ENCODE measurements around the gene COX6B2. TPM values are rescaled to one million over a fixed set of nuclear protein-coding genes. Genes with fewer than 3 reads are reported as not detected.
"Not testable (repeated sequence)": the region's sequence is repeated elsewhere in the genome, so short reads cannot be mapped to it uniquely, and the experiment has no call there.

COX6B2 gene, protein sequence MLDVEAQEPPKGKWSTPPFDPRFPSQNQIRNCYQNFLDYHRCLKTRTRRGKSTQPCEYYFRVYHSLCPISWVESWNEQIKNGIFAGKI
- not detected for total RNA-seq

DNA sequence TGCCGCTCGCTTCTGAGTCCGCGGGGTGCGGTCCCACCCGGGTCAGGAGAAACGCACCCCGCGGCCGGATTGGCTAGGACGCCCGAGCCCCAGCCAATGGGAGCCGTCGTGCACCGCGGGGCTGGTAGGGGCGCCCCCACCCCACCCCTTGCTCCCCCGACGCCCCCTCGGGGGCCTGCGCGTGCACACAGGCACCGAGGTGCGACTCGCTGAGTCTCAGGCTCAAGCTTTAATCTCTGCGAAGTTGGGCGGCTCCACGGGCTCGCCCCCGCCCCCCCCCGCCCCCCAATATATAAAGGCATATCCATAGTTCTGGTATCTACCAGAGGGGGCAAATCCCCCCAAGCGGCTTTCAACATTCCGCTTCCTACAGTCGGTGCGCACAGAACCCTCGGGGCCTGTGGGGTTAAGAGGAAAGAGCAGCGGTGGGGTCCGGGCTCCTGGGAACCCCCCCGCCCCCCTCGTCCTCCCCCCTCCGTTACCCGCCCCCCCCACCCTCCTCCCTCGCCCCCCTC, at the start of gene COX6B2:
TSS of gene COX6B2 (minus strand) at position 22 of the 515 bp plus-strand sequence. CDS start 198 bp downstream, outside the sequence.
- Mint-ChIP-seq H3K9me3 (no peaks in the 10 kb centered on the region), H3K4me1 (peaks cover 13% of the 10 kb centered on the region), H3K27me3 (peaks cover 62% of the 10 kb centered on the region), H3K36me3 (no peaks in the 10 kb centered on the region), H3K27ac (no peak within 1 kb of the TSS), H3K4me3 (peak within 1 kb of the TSS; percentile 70)
- DNase-seq = no peak

DNA sequence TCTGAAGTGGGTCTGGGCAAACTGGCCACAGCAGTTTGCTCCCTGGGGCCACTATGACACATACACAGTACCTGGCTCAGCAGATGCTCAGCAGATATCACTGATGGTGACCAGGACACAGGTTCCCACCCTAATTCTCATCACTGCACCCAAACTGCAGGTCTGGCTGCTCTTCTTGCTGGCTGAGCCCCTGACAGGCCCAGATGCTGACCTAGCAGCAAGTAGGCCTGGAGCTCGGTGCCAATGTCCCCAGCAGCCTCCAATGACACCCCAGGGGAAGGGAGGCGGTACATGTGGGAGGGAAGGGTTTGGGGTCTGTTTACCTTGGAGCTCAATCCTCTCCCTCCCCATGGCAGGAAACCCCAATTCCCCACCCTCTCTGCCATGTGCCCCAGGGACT, 48.0 kb upstream of the COX6B2 start:
- peak overlapping the region; percentile 25 for H3K27ac Mint-ChIP-seq
- peaks cover 37% of the 10 kb centered on the region for H3K4me1 Mint-ChIP-seq
- H3K9me3 Mint-ChIP-seq = no peaks in the 10 kb centered on the region
- DNase-seq = no peak
- peaks cover 55% of the 10 kb centered on the region for H3K36me3 Mint-ChIP-seq
- peaks cover 3% of the 10 kb centered on the region for H3K27me3 Mint-ChIP-seq
- no peak overlapping the region for H3K4me3 Mint-ChIP-seq

DNA sequence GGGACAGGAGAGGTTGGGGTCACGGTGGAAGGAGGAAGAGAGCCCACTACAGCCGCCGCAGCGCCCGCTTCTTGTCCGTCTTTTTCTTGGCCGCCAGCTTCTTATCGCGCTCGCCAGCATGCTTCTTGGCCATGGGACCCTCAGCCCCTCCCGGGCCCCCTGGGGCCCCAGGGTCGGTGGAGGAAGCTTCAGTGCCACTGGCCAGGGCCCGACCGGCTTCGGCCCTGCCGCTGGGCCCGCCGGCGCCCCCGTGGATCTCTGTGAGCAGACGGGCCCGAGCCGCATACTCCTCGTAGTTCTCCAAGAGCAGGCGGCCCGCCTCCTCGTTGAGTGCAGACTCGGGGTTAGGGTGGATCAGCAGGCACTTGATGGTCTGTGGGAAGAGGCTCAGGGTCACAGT, 46.9 kb upstream of the COX6B2 start:
- H3K27ac Mint-ChIP-seq, H3K27me3 Mint-ChIP-seq, H3K4me3 Mint-ChIP-seq, H3K9me3 Mint-ChIP-seq, DNase-seq: not testable (repeated sequence)
- peaks cover 48% of the 10 kb centered on the region for H3K36me3 Mint-ChIP-seq
- H3K4me1 Mint-ChIP-seq = peaks cover 34% of the 10 kb centered on the region

DNA sequence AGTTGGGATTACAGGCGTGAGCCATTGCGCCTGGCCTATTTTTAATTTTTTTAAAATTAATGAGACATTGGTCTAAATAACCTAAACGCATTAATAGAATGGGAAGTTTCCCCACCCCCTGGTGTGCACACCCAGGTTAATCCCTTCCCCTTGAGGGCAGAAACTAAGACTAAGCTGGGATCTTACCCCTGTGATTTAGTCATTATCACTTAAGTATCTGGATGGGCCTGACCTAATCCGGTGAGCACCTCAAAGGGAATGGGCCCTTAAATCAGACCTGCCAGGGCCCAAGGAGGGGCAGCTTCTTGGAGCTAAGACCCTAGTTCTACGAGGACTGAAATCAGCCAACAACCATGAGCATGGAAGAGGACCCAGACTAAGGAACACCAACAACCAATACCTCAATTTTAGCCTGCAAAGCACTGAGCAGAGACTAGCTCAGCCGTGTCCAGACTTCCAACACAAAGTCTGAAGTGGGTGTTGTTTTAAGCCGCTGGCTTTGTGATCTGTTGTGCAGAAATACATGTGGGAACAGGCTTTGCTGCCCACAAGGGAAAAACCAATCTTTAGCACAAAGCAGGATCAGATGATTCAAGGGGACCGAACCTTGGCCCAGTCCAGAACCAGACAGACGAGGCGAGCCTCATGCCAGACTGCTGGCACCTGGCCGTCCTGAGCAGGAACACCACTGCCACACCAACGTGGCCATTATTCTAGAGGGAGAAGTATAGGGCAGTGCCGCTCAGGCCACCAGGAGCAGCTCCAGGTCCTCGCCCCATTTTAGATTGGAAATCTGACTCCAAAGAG, 46.0 kb upstream of the COX6B2 start:
- H3K36me3 Mint-ChIP-seq = peaks cover 39% of the 10 kb centered on the region
- H3K4me1 Mint-ChIP-seq = peaks cover 25% of the 10 kb centered on the region
- H3K4me3 Mint-ChIP-seq = no peak overlapping the region
- no peak for DNase-seq
- H3K9me3 Mint-ChIP-seq = no peaks in the 10 kb centered on the region
- H3K27me3 Mint-ChIP-seq = no peaks in the 10 kb centered on the region
- no peak overlapping the region for H3K27ac Mint-ChIP-seq

DNA sequence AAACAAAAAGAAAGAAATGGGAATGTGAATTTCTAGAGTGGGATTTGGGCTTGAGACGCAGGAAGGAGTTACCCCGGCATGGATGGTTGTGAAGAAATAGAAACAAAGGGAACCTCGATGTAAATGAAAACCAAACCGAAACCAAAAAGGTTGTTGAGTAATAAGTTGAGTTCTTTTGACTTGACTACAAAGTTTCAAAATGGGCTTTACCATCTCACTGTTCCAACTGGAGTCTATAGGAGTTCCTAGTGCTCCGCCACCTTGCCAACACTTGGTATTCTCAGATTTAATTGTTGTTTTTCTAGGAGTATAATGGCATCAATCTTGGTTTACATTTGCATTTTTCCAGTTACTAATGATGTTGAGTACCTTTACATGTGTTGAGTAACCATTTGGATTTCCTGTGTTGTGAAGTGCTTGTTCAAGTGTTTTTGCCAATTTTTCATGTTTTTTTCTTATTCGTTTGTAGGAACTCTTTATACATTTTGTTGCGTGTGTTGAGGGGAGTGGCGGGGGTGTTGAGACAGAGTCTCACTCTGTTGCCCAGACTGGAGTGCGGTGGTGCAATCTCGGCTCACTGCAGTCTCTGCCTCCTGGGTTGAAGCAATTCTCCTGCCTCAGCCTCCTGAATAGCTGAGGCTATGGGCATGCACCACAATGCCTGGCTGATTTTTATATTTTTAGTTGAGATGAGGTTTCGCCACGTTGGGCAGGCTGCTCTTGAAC, 43.8 kb upstream of the COX6B2 start:
- Mint-ChIP-seq H3K27ac (peak overlapping the region; percentile 48), H3K4me3 (no peak overlapping the region), H3K27me3 (no peaks in the 10 kb centered on the region), H3K36me3 (peaks cover 25% of the 10 kb centered on the region), H3K9me3 (no peaks in the 10 kb centered on the region), H3K4me1 (peaks cover 21% of the 10 kb centered on the region)
- DNase-seq = no peak

DNA sequence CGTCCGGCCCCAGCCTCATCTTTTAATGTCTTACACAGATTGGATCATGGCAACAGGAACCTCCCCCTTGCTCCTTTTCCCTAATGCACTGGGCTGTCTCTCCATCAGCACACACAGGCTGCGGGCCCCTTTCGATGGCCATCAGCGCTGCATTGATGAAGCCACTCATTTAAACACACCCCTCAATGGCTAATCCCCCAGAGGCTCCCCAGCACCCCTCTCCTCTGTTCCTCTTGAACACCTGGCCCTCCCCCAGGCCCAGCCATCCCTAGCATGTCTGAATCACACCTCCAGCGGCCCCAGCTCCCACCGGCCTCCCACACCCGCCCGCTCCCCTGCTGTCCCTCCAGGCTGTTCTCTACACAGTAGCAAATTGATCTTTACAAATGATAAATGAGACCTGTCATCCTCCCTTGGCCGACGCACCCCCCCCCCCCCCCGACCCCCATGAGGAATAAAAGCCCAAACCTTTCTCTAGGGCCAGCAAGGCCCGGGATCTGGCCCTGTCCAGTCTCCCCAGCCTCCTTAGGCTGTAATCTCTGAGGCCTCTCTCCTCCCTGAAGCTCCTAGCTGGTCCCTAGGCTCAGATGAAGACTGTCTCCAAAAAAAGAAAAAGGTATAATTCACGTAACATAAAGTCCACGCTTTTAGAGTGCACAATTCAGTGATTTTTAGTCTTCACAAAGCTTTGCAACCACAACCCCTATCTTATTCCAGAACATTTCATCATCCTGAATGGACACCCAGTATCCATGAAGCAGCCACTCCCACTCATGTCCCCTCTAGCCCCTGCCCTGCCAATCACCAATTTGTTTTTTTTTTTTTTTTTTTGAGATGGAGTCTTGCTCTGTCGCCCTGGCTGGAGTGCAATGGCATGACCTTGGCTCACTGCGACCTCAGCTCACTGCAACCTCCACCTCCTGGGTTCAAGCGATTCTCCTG, 38.6 kb upstream of the COX6B2 start:
- Mint-ChIP-seq H3K27ac (peak overlapping the region; percentile 25), H3K27me3 (no peaks in the 10 kb centered on the region), H3K4me3 (no peak overlapping the region), H3K4me1 (peaks cover 28% of the 10 kb centered on the region), H3K9me3 (no peaks in the 10 kb centered on the region), H3K36me3 (peaks cover 23% of the 10 kb centered on the region)
- DNase-seq = no peak

DNA sequence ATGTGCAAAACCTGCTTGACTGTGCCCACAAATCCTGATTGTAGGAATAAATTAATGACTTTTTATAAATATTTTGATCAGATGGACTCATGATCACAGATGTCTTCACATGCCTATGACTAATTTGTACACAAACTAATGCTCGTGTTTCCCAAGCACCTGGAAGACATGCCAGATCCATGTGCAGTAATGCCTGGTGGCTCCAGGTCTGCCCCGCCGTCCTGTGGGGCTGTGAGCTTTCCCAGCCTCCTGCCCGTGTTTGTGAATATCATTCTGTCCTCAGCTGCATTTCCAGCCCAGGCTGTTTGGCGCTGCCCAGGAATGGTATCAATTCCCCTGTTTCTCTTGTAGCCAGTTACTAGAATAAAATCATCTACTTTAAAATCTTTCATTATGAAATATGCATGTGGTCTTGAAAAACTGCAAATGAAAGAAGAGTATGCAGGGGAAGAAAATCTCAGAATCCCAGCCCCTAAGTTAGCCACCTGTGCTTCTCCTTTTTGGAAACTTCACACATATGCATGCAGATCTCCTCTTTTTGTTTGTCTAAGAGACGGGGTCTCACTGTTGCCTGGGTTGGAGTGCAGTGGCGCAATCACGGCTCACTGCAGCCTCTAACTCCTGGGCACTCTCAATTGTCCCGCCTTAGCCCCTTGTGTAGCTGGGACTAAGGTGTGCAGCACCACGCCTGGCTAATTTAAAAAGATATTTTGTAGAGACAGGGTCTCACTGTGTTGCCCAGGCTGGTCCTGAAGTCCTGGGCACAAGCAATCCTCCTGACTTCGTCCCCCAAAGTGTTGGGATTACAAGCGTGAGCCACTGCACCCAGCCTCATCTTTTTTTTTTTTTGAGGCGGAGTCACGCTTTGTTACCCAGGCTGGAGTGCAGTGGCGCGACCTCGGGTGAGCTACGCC, 37.4 kb upstream of the COX6B2 start:
- Mint-ChIP-seq H3K27me3 (no peaks in the 10 kb centered on the region), H3K27ac (peak overlapping the region; percentile 29), H3K4me3 (no peak overlapping the region), H3K4me1 (peaks cover 28% of the 10 kb centered on the region), H3K9me3 (no peaks in the 10 kb centered on the region), H3K36me3 (peaks cover 35% of the 10 kb centered on the region)
- no peak for DNase-seq

DNA sequence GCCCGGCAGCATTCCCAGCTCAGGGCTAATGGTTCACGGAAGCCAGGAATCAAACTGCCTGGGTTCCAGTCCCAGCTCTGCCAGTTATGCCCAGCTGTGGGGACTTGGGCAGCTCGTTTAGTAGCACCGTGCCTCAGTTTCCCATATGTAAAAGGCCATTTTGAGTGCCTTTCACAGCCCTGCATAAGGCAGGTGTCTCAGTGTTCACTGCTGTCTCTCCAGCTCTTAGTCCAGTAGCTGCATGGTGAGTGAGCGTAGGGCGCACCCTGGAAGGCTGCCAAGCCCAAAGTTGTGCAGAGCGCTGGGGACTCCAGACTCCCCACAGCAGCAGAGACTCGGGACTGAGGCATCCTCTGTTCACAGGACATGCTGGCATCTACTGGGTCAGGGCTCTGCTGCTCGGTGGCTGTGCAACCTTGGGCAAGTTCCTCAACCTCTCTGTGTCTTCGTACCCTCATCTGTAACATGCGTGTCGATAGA, 36.7 kb upstream of the COX6B2 start:
- Mint-ChIP-seq H3K9me3 (no peaks in the 10 kb centered on the region), H3K36me3 (peaks cover 42% of the 10 kb centered on the region), H3K27me3 (peaks cover 1% of the 10 kb centered on the region), H3K27ac (no peak overlapping the region), H3K4me3 (no peak overlapping the region), H3K4me1 (peaks cover 31% of the 10 kb centered on the region)
- DNase-seq = no peak

DNA sequence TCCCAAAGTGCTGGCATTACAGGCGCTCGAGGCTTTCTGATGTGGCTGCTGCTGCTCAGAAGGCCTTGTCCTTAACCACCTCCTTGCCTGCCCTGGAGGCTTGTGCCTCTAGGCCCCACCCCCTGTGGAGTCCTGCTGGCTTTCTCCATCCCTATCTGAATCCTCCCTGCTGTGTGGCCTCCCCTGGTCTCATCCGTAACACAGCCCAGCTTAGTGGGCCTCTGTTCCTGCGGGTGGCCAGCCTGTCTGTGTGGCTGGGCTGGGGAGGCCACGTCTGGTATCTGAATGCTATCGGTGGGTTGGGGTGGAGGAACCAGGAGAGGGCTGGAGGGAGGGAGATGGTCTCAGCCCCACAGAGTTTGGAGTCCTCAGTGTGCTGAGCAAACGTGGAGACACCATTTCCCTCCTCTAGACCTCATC, 36.0 kb upstream of the COX6B2 start:
- Mint-ChIP-seq H3K4me1 (peaks cover 33% of the 10 kb centered on the region), H3K27ac (peak overlapping the region; percentile 47), H3K9me3 (no peaks in the 10 kb centered on the region), H3K27me3 (peaks cover 7% of the 10 kb centered on the region), H3K36me3 (peaks cover 49% of the 10 kb centered on the region), H3K4me3 (no peak overlapping the region)
- no peak for DNase-seq

DNA sequence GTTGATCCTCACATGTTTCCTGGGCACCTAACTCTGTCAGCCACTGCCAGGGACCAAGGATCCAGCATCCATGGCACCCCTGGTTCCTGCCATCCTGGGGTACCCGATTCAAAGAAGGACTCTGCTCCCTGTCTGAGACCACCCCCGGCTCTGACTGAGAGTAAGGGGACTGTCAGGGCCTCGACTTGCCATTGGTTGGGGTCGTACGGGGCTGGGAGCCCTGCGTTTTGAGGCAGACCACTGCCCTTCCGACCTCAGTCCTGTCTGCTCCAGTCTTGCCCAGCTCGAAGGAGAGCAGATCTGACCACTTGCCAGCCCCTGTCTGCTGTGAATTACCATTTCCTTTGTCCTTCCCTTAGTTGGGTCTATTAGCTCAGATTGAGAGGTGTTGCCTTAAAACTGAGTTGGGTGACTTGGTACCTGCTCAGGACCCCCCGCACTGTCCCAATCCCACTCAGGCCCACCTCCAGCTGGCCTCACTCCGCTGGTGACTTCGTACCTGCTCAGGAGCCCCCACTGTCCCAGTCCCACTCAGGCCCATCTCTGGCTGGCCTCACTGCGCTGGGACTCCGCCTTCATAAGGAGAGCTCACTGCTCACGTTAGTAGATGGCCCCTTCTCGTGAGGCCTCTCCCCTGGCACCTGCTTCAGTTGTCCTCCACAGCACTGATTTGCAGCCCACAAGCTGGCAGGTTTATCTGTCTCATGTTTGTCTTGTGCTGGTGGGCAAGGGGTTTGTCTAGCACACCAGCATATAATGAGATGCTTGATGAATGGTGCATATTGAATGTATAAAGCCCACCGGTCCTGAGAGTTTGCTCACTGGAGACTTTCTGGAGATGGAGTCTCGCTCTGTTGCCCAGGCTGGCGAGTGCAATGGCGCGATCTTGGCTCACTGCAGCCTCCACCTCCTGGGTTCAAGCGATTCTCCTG, 35.1 kb upstream of the COX6B2 start:
- peaks cover 38% of the 10 kb centered on the region for H3K4me1 Mint-ChIP-seq
- H3K27ac Mint-ChIP-seq = peak overlapping the region; percentile 44
- peak overlapping the region; percentile 50 for H3K4me3 Mint-ChIP-seq
- no peaks in the 10 kb centered on the region for H3K9me3 Mint-ChIP-seq
- H3K36me3 Mint-ChIP-seq = peaks cover 49% of the 10 kb centered on the region
- H3K27me3 Mint-ChIP-seq = peaks cover 7% of the 10 kb centered on the region
- DNase-seq = no peak

DNA sequence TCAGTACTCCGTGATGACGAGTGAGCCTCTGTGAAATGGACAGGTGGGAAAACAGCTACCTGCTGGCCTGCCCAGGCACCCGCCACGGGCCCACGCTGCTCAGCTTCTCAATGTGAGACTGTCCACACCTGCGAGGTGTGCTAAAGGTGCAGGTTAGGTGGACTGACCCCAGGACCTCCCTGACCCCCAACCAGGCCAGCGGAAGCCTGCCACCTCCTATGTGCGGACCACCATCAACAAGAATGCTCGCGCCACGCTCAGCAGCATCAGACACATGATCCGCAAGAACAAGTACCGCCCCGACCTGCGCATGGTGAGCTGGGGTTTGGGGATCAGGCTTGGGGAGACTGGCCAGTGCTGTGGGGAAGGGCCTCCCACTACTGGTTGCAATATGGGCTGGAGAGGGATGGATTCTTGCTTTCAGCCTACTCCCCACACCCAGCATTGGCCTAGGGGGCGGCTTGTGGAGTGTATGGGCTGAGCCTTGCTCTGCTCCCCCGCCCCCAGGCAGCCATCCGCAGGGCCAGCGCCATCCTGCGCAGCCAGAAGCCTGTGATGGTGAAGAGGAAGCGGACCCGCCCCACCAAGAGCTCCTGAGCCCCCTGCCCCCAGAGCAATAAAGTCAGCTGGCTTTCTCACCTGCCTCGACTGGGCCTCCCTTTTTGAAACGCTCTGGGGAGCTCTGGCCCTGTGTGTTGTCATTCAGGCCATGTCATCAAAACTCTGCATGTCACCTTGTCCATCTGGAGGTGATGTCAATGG, 33.4 kb upstream of the COX6B2 start:
- Mint-ChIP-seq H3K9me3 (no peaks in the 10 kb centered on the region), H3K27ac (peak overlapping the region; percentile 100), H3K36me3 (peaks cover 51% of the 10 kb centered on the region), H3K4me3 (peak overlapping the region; percentile 100), H3K4me1 (peaks cover 43% of the 10 kb centered on the region), H3K27me3 (peaks cover 7% of the 10 kb centered on the region)
- DNase-seq = no peak

DNA sequence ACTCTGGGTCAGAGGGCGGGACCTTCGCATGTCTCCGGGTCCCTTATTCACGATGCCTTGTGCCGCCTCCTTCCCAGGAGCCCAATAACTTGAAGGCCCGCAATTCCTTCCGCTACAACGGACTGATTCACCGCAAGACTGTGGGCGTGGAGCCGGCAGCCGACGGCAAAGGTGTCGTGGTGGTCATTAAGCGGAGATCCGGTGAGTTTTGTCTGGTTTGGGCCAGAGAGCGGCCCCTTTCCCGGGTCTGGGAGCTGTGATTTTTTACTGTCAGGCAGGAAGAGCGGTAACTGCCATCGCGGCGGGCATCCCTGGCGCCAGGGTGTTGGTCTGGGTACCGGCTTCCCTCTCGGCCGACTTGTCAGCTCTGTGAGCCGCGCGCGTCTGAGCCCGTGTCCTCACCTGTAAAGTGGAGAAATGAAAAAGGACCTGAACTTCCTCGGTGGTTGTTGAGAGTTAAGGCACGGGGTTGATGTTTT, 32.0 kb upstream of the COX6B2 start:
- no peak for DNase-seq
- Mint-ChIP-seq H3K27me3 (peaks cover 7% of the 10 kb centered on the region), H3K9me3 (peaks cover 2% of the 10 kb centered on the region), H3K4me1 (peaks cover 49% of the 10 kb centered on the region), H3K36me3 (peaks cover 64% of the 10 kb centered on the region), H3K4me3 (peak overlapping the region; percentile 100), H3K27ac (peak overlapping the region; percentile 100)
